ENCODE results near the gene PTPRD. TPM values are rescaled to one million over a fixed set of nuclear protein-coding genes. Genes with fewer than 3 reads are reported as not detected.

The PTPRD gene
- total RNA-seq, 2 donors from 2014 or later = 97.4 to 101 TPM

DNA sequence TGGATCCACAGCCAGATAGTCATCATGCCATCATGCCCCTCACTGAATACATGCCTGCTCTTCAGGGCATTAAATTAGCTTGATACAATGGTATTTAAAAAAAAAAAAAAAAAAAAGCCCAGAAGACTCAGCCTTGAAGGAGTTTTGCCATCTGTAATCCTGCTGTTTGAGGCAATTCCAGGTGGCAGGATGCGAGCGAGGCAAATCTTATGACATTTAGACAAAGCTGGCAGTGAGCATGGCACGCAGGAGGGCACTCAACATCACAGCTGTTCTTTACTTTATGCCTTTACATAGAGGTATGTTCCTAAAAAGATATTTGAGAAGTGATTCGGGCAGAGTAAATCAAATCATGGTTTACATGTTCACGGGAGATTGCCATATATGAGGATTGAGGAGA, 2121.2 kb downstream of the PTPRD start:
- H3K27ac Mint-ChIP-seq = no peak overlapping the region
- TF ChIP-seq CTCF (conservative IDR thresholded peaks at IDR 0.05) = no peak

DNA sequence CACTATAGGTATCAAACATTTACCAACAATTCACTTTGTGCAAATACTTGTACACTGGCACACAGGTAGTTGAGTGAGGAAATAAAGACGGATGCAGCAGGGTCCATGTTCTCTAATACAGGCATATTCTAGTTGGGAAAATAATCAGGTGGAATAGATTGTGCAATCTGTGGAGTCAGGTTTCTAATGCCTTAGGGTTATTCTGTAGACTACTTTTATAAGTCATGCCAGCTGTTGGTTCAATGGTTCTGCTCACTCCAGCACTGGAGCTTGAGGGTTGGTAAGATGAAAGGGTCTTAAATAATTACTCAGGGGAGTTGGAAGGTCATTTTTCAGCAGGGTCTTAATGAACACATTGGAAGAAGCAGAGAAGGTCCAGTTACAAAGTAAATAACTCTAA, 2123.0 kb downstream of the PTPRD start:
- no peaks in the 10 kb centered on the region for H3K9me3 Mint-ChIP-seq
- H3K27me3 Mint-ChIP-seq (ENCODE audit: insufficient read depth) = no peaks in the 10 kb centered on the region
- Histone ChIP-seq H3K4me1 (ENCODE audit: control insufficient read depth, insufficient read depth, low read length) (no peaks in the 10 kb centered on the region), H3K36me3 (ENCODE audit: control insufficient read depth, insufficient read depth, low read length) (peaks cover 25% of the 10 kb centered on the region), H3K9me3 (ENCODE audit: control insufficient read depth, low read length) (no peaks in the 10 kb centered on the region), H3K9ac (ENCODE audit: extremely low read depth, low read length, poor library complexity, severe bottlenecking) (no peak overlapping the region), H3K4me3 (ENCODE audit: low read length) (no peak overlapping the region), H3K27me3 (ENCODE audit: control insufficient read depth, insufficient read depth, low read length, poor library complexity, severe bottlenecking) (no peaks in the 10 kb centered on the region), H3K27ac (ENCODE audit: low read depth, low read length) (no peak overlapping the region)
- H3K27ac Mint-ChIP-seq = no peak overlapping the region
- 96 to 100% methylated on average over 1 of the region's 1 CpG for WGBS, 2 experiments (ENCODE audit: insufficient coverage in 1 of 2, insufficient read length in 1 of 2)
- no peak for TF ChIP-seq CTCF (conservative IDR thresholded peaks at IDR 0.05)
- peaks cover 4% of the 10 kb centered on the region for H3K4me1 Mint-ChIP-seq
- peaks cover 32% of the 10 kb centered on the region for H3K36me3 Mint-ChIP-seq (ENCODE audit: low read depth)
- DNase-seq = no peak
- H3K4me3 Mint-ChIP-seq = no peak overlapping the region

More for the DNA sequence above, 2121.2 kb downstream of the PTPRD start:
- Mint-ChIP-seq H3K4me1 (peaks cover 8% of the 10 kb centered on the region), H3K36me3 (ENCODE audit: low read depth) (peaks cover 17% of the 10 kb centered on the region), H3K4me3 (no peak overlapping the region), H3K9me3 (no peaks in the 10 kb centered on the region), H3K27me3 (ENCODE audit: insufficient read depth) (no peaks in the 10 kb centered on the region)
- H3K36me3 ChIP-seq (ENCODE audit: control insufficient read depth, insufficient read depth, low read length) = peaks cover 13% of the 10 kb centered on the region
- no peaks in the 10 kb centered on the region for H3K4me1 ChIP-seq (ENCODE audit: control insufficient read depth, insufficient read depth, low read length)
- 85 to 93% methylated on average over 3 to 5 of the region's 5 CpGs for WGBS, 2 experiments (ENCODE audit: insufficient coverage in 1 of 2, insufficient read length in 1 of 2)
- no peak for DNase-seq
- H3K27me3 ChIP-seq (ENCODE audit: control insufficient read depth, insufficient read depth, low read length, poor library complexity, severe bottlenecking) = no peaks in the 10 kb centered on the region
- H3K4me3 ChIP-seq (ENCODE audit: low read length) = no peak overlapping the region
- H3K27ac ChIP-seq (ENCODE audit: low read depth, low read length) = no peak overlapping the region
- H3K9me3 ChIP-seq (ENCODE audit: control insufficient read depth, low read length) = no peaks in the 10 kb centered on the region
- H3K9ac ChIP-seq (ENCODE audit: extremely low read depth, low read length, poor library complexity, severe bottlenecking) = no peak overlapping the region

DNA sequence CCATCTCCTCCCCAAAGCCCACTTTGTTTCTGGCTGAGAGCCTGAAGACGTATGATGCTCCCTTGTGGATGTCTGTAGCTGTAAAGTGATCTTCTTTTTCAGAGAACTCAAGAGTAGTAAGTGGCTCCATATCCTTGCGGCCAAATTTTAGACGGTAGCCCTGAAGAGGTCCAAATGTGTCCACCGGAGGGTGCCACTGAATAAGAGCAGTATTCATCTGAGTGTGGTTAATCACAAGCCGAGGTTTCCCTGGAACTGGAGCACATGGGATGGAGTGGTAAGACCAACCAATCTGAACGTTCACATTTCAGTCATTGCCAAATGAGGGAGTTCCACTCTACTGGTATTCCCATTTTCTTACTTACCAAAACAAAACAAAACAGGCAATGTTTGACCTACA, 2126.7 kb downstream of the PTPRD start:
- Mint-ChIP-seq H3K27me3 (ENCODE audit: insufficient read depth) (no peaks in the 10 kb centered on the region), H3K27ac (no peak overlapping the region), H3K36me3 (ENCODE audit: low read depth) (peaks cover 29% of the 10 kb centered on the region), H3K4me1 (no peaks in the 10 kb centered on the region), H3K9me3 (no peaks in the 10 kb centered on the region), H3K4me3 (no peak overlapping the region)
- no peaks in the 10 kb centered on the region for H3K9me3 ChIP-seq (ENCODE audit: control insufficient read depth, low read length)
- peak; percentile 81 for DNase-seq
- H3K36me3 ChIP-seq (ENCODE audit: control insufficient read depth, insufficient read depth, low read length) = peaks cover 33% of the 10 kb centered on the region
- H3K4me3 ChIP-seq (ENCODE audit: low read length) = no peak overlapping the region
- WGBS, 2 experiments (ENCODE audit: insufficient coverage in 1 of 2, insufficient read length in 1 of 2) = 79 to 86% methylated on average over 5 to 6 of the region's 6 CpGs
- no peaks in the 10 kb centered on the region for H3K4me1 ChIP-seq (ENCODE audit: control insufficient read depth, insufficient read depth, low read length)
- peak; percentile 75 for TF ChIP-seq CTCF (conservative IDR thresholded peaks at IDR 0.05)
- H3K27me3 ChIP-seq (ENCODE audit: control insufficient read depth, insufficient read depth, low read length, poor library complexity, severe bottlenecking) = no peaks in the 10 kb centered on the region
- no peak overlapping the region for H3K27ac ChIP-seq (ENCODE audit: low read depth, low read length)
- no peak overlapping the region for H3K9ac ChIP-seq (ENCODE audit: extremely low read depth, low read length, poor library complexity, severe bottlenecking)

Measured in endodermal cell (in vitro differentiated cells).